ENCODE results near the gene ZDHHC11B.

GRCh38 chr5:751496-751895, 33.0 kb downstream of the ZDHHC11B start:
- TF ChIP-seq NFRKB (IDR thresholded peaks at IDR 0.05) (no peak), TARDBP (IDR thresholded peaks at IDR 0.05) (no peak), ARNT (IDR thresholded peaks at IDR 0.05) (no peak), FOXK2 (IDR thresholded peaks at IDR 0.05) (no peak), SP1 (IDR thresholded peaks at IDR 0.05) (no peak)

Measured in HEK293T (cell line).